Kidney tubule cell (primary cell): ENCODE measurements around the gene B9D2.
"Not testable (repeated sequence)": the region's sequence is repeated elsewhere in the genome, so short reads cannot be mapped to it uniquely, and the experiment has no call there.

Experiments
- DNase-seq: peaks from one replicate; pipeline ENCODE4 v3.0.0-alpha.2; 2018; ENCODE audit warnings: low spot score

B9D2 gene

GRCh38 chr19:41363753-41364523 lies at the start of gene B9D2:
B9D2 (minus strand) TSS chr19:41364149; CDS start chr19:41363519, 630 bp downstream.
- DNase-seq = peak; percentile 98

- no peak for DNase-seq
These were observed 49.0 kb upstream of the B9D2 start for GRCh38 chr19:41412953-41413352.

GRCh38 chr19:41411968-41412265 lies 48.0 kb upstream of the B9D2 start:
- DNase-seq = no peak

GRCh38 chr19:41411100-41411967 lies 47.4 kb upstream of the B9D2 start:
- DNase-seq = no peak

GRCh38 chr19:41410336-41411054 lies 46.5 kb upstream of the B9D2 start:
- no peak for DNase-seq

GRCh38 chr19:41409288-41409687 lies 45.3 kb upstream of the B9D2 start:
- DNase-seq = peak; percentile 82

- DNase-seq = not testable (repeated sequence)
These were observed 44.9 kb upstream of the B9D2 start for GRCh38 chr19:41408846-41409245.

- DNase-seq = no peak
These were observed 44.3 kb upstream of the B9D2 start for GRCh38 chr19:41408256-41408655.

GRCh38 chr19:41407271-41407670 lies 43.3 kb upstream of the B9D2 start:
- peak; percentile 17 for DNase-seq

- no peak for DNase-seq
These were observed 41.8 kb upstream of the B9D2 start for GRCh38 chr19:41405776-41406175.

- no peak for DNase-seq
These were observed 39.4 kb upstream of the B9D2 start for GRCh38 chr19:41403181-41403970.

GRCh38 chr19:41402010-41402409 lies 38.1 kb upstream of the B9D2 start:
- no peak for DNase-seq

GRCh38 chr19:41401483-41401882 lies 37.5 kb upstream of the B9D2 start:
- DNase-seq = no peak

- no peak for DNase-seq
These were observed 35.6 kb upstream of the B9D2 start for GRCh38 chr19:41399525-41399924.

GRCh38 chr19:41399091-41399490 lies 35.1 kb upstream of the B9D2 start:
- DNase-seq = no peak

GRCh38 chr19:41398598-41398997 lies 34.6 kb upstream of the B9D2 start:
- no peak for DNase-seq

GRCh38 chr19:41398050-41398418 lies 34.1 kb upstream of the B9D2 start:
- DNase-seq = no peak

- peak; percentile 100 for DNase-seq
These were observed 33.4 kb upstream of the B9D2 start, which contains the start of the genes BCKDHA and EXOSC5 for GRCh38 chr19:41397086-41398049. BCKDHA (plus strand) TSS chr19:41397818; CDS start chr19:41397828, 10 bp downstream. EXOSC5 (minus strand) TSS chr19:41397359; CDS start chr19:41397328, 31 bp downstream.

GRCh38 chr19:41395355-41395754 lies 31.4 kb upstream of the B9D2 start:
- DNase-seq = no peak

- DNase-seq = no peak
These were observed 28.8 kb upstream of the B9D2 start for GRCh38 chr19:41392775-41393174.

- no peak for DNase-seq
These were observed 27.7 kb upstream of the B9D2 start for GRCh38 chr19:41391618-41392017.
